Body of pancreas (tissue), 4 donors: Measurements from ENCODE around the gene ACVRL1. TPM values are rescaled to one million over a fixed set of nuclear protein-coding genes. Genes with fewer than 3 reads are reported as not detected.
A peak's percentile ranks its signal among the peaks of the same experiment; 100 is the strongest.

Experiments used
- ATAC-seq: fragments of 150-250 bp; one replicate; pipeline ENCODE4 v1.9.1; 2016
- DNase-seq, 4 donors: peaks; one replicate each; pipeline ENCODE4 v3.0.0-alpha.2; 2019
- H3K27ac ChIP-seq, 4 donors: fragments of 200-600 bp; sonication (generic); 1 replicate in 3 of 4; 2 replicates in 1 of 4; pipeline versions ENCODE4 v1.5.1 to v1.6.1; 2016 to 2019; ENCODE audit warnings: mild to moderate bottlenecking in 1 of 4, mixed read lengths in 1 of 4, moderate library complexity in 1 of 4
- H3K27me3 ChIP-seq, 2 donors: fragments of 200-600 bp; sonication (generic); one replicate each; pipeline ENCODE4 v1.6.0; 2016; ENCODE audit warnings: mild to moderate bottlenecking in 1 of 2
- H3K36me3 ChIP-seq, 2 donors: fragments of 200-600 bp; sonication (generic); replicated peaks in 1 of 2; 2 replicates each; pipeline ENCODE4 v1.5.1; 2016; ENCODE audit warnings: low read depth in 2 of 2; ENCODE audit not compliant: insufficient read depth in 1 of 2
- H3K4me1 ChIP-seq: fragments of 200-600 bp; sonication (generic); one replicate; pipeline ENCODE4 v1.6.0; 2016
- H3K4me3 ChIP-seq, 2 donors: fragments of 200-600 bp; sonication (generic); 1 replicate in 1 of 2; 2 replicates in 1 of 2; pipeline ENCODE4 v1.5.1; 2016 to 2019
- H3K9me3 ChIP-seq, 3 donors: fragments of 200-600 bp; sonication (generic); 1 replicate in 2 of 3; 2 replicates in 1 of 3; pipeline ENCODE4 v1.5.1; 2016
- POLR2A ChIP-seq, 3 donors: fragments of 450-650 bp; IDR thresholded peaks; one replicate each; pipeline ENCODE4 v1.6.1; 2016; ENCODE audit warnings: antibody characterized with exemption in 3 of 3, mild to moderate bottlenecking in 2 of 3
- WGBS, 2 donors: methylation state at CpG; one replicate each; pipeline ENCODE4 v1.1.5; 2017; 5-methylcytosine and 5-hydroxymethylcytosine counted together
- intact Hi-C: fragments of 100-400 bp; cut with DNase I; formaldehyde crosslinking; loops from one replicate; pipeline ENCODE4 v1.15.1; 2023
- total RNA-seq, 2 donors: library from RNA; depleted of rRNA; stranded (reverse); fragments of >200 nt; gene quantifications; one replicate each; pipeline ENCODE4 v1.1.0, GENCODE V29; 2016
- TF ChIP-seq, protein P1 (sequence below), 7 experiments: fragments of 450-650 bp in 4 of 7; fragments of 200-600 bp in 3 of 7; sonication (generic) in 3 of 7; IDR thresholded peaks; one replicate each; pipeline ENCODE4 v1.5.1; 2016 to 2019; ENCODE audit warnings: antibody characterized with exemption in 7 of 7

ACVRL1 gene
- total RNA-seq, 2 donors from 2014 or later: 37.1 to 93.9 TPM

DNA sequence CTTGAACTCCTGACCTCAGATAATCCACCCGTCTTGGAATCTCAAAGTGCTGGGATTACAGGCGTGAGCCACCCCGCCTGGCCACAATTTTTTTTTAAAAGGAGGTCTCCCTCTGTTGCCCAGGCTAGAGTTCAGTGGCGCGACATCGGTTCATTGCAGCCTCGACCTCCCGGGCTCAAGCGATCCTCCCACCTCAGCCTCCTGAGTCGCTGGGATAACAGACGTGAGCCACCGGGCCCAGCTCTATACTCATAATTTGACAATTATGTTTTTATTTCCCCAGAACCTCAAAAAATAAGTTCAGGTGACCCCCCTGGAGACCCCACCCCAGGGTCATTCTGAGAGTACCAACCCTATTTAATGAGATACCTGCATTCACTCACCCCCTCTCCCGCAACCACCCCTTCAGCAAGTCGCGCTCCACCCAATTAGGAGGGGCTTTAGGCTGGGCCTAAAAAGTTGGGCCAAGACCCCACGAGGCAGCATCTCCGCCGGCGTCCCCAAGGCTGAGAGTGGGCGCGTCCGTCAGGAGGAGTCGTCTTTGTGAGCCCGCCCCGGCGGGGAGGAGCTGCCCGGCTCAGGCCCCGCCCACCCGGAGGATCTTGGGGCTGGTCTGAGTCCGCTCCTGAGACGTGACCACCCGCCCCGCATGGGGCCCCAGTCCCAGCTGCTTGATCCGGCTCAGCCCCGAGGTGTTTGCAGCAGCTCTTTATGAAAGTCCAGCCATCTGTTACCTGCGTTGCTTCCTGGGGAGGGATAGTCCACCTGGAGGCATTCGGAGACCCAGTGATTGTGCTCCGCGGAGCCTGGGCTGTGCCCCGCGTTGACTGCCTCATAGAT lies 19.6 kb upstream of the ACVRL1 start, which contains the start of gene ANKRD33:
TSS of gene ANKRD33 (plus strand) at position 628 of the 840 bp plus-strand sequence. CDS start at position 712, 84 bp downstream.
- Histone ChIP-seq H3K27ac (no peak within 1 kb of the TSS), H3K27me3 (no peaks in the 10 kb centered on the region), H3K4me3 (no peak within 1 kb of the TSS), H3K36me3 (no peaks in the 10 kb centered on the region), H3K4me1 (peaks cover 3% of the 10 kb centered on the region), H3K9me3 (no peaks in the 10 kb centered on the region)
- peak; percentile 34 to 63 (median 42) for DNase-seq
- TF ChIP-seq, protein P1, sequence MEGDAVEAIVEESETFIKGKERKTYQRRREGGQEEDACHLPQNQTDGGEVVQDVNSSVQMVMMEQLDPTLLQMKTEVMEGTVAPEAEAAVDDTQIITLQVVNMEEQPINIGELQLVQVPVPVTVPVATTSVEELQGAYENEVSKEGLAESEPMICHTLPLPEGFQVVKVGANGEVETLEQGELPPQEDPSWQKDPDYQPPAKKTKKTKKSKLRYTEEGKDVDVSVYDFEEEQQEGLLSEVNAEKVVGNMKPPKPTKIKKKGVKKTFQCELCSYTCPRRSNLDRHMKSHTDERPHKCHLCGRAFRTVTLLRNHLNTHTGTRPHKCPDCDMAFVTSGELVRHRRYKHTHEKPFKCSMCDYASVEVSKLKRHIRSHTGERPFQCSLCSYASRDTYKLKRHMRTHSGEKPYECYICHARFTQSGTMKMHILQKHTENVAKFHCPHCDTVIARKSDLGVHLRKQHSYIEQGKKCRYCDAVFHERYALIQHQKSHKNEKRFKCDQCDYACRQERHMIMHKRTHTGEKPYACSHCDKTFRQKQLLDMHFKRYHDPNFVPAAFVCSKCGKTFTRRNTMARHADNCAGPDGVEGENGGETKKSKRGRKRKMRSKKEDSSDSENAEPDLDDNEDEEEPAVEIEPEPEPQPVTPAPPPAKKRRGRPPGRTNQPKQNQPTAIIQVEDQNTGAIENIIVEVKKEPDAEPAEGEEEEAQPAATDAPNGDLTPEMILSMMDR (IDR thresholded peaks at IDR 0.05): no peak
- TF ChIP-seq POLR2A (IDR thresholded peaks at IDR 0.05): no peak
- 50 to 80% methylated on average over 17 to 40 of the region's 41 CpGs for WGBS, 2 donors
- intact Hi-C loops: no loop called here
- peak; percentile 39 for ATAC-seq

DNA sequence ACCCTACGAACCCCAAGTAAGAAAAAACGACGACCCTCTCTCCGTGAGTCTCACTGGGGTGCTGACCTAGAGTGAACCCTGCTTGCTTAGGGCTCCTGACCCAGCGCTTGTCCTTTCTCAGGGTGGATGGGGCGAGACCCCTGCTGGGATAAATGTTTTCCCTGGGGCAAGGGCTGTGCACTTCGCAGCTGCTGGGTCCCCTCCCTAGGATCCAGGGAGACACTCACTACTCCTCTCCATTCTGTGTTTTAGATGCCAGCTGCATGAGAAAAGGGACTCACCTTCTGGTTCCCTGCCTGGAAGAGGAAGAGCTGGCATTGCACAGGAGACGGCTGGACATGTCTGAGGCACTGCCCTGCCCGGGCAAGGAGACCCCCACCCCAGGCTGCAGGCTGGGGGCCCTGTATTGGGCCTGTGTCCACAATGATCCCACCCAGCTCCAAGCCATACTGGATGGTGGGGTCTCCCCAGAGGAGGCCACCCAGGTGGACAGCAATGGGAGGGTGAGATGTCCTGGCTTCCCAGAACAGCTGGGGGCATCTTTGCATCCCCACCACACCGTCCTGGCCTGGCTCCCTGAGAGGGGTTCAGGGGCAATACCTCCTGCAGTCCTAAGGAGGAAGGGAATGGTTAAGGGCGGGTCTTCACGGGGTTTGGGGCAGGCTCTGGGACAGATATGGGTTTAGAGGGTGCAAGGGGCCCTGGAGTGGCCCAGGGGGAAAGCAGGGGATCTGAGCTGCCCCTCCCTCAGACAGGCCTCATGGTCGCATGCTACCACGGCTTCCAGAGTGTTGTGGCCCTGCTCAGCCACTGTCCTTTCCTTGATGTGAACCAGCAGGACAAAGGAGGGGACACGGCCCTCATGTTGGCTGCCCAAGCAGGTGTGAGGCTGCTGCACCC lies 18.7 kb upstream of the ACVRL1 start:
- DNase-seq (no peak), ATAC-seq (no peak)
- Histone ChIP-seq H3K4me1 (peaks cover 3% of the 10 kb centered on the region), H3K27ac (no peak overlapping the region), H3K36me3 (no peaks in the 10 kb centered on the region), H3K27me3 (no peaks in the 10 kb centered on the region), H3K9me3 (no peaks in the 10 kb centered on the region), H3K4me3 (no peak overlapping the region)
- WGBS, 2 donors: 64 to 77% methylated on average over 3 to 15 of the region's 15 CpGs
- TF ChIP-seq, protein P1 (IDR thresholded peaks at IDR 0.05): no peak
- no peak for TF ChIP-seq POLR2A (IDR thresholded peaks at IDR 0.05)
- intact Hi-C loops: no loop called here

DNA sequence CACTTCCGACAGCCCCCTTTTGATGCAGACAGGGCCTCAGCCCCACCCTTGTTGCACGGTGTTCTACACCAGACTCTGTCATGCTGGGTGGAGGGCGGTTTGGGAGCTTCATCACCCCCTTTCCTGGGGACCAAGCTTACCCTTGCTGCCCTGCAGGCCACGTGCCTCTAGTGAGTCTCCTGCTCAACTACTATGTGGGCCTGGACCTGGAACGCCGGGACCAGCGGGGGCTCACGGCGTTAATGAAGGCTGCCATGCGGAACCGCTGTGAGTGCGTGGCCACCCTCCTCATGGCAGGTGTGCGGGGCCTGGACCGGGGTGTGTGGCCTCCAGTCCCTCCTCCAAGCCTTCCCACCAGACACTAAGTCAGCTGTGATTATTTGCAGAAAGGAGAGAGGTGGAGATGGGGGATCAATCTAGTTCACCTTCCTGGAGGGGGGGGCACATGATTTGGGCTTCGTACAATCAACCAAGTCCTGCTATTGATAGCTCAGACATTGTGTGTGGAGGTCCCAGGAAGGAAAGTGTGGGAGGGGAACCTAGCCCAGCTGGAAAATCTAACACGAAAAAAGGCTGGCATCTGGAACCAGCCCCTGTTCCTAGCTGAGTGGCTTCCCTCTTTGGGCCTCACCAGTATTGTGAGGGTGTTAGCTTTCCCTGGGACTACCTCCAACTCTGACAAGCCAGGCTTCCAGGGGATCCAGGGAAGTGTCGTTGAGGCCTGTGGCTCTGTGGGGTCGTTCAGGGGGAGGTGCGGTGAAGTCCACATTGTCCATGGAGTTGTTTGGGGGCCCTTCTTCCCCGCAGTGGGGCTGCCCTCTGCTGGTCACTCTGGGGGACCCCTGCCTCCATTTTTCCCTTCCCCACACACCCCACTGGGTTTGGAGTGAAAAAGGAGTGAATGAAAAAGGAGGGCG lies 17.8 kb upstream of the ACVRL1 start:
- H3K4me3 ChIP-seq: no peak overlapping the region
- H3K27me3 ChIP-seq: no peaks in the 10 kb centered on the region
- DNase-seq: no peak
- TF ChIP-seq, protein P1 (IDR thresholded peaks at IDR 0.05): no peak
- no peak for TF ChIP-seq POLR2A (IDR thresholded peaks at IDR 0.05)
- H3K9me3 ChIP-seq: no peaks in the 10 kb centered on the region
- H3K4me1 ChIP-seq: peaks cover 3% of the 10 kb centered on the region
- ATAC-seq: no peak
- intact Hi-C loops: no loop called here
- no peak overlapping the region for H3K27ac ChIP-seq
- H3K36me3 ChIP-seq: no peaks in the 10 kb centered on the region
- 86 to 93% methylated on average over 12 to 21 of the region's 21 CpGs for WGBS, 2 donors

DNA sequence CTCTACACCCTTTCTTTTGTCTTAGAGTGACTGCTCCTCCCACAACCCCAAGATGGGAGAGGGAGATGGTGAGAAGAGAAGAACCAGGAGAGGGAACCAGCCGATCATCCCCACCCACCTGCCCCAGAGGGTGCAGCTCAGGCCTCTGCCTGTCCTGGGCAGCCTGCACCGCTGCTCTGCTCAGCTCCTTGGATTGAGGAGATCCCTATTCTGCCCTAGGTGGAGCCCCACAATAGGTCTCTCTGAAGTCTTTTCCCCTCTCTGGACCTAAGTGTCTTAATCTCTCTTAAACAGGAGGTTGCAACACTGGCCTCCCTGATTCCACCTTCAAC lies 17.2 kb upstream of the ACVRL1 start:
- intact Hi-C loops: no loop called here
- TF ChIP-seq, protein P1 (IDR thresholded peaks at IDR 0.05): no peak
- TF ChIP-seq POLR2A (IDR thresholded peaks at IDR 0.05): no peak
- H3K4me3 ChIP-seq: no peak overlapping the region
- ATAC-seq (no peak), DNase-seq (no peak)
- no peak overlapping the region for H3K27ac ChIP-seq
- no peaks in the 10 kb centered on the region for H3K27me3 ChIP-seq
- no peaks in the 10 kb centered on the region for H3K36me3 ChIP-seq
- peaks cover 3% of the 10 kb centered on the region for H3K4me1 ChIP-seq
- 81 to 88% methylated on average over 2 of the region's 2 CpGs for WGBS, 2 donors
- no peaks in the 10 kb centered on the region for H3K9me3 ChIP-seq
